ENCODE results near the gene MMP21.

The MMP21 gene

GRCh38 chr10:125775491-125776106 is at the start of gene MMP21:
Gene MMP21 (minus strand): TSS chr10:125775821. CDS start chr10:125775821, 0 bp downstream.
- DNase-seq, result peak; percentile 53

- DNase-seq, result peak; percentile 14
These were observed 49.1 kb upstream of the MMP21 start for GRCh38 chr10:125824736-125825135.

GRCh38 chr10:125823663-125824251 is 48.1 kb upstream of the MMP21 start:
- peak; percentile 52 for DNase-seq

- peak; percentile 90 for DNase-seq
These were observed 47.4 kb upstream of the MMP21 start, which contains the start of the genes BCCIP and UROS for GRCh38 chr10:125822878-125823662. Gene BCCIP (plus strand): TSS chr10:125823546. CDS start chr10:125823558, 12 bp downstream. Gene UROS (minus strand): TSS chr10:125823258. CDS start chr10:125816499, 6,759 bp downstream.

GRCh38 chr10:125820701-125821100 is 45.1 kb upstream of the MMP21 start:
- peak; percentile 23 for DNase-seq

GRCh38 chr10:125817337-125817946 is 41.8 kb upstream of the MMP21 start:
- DNase-seq, result peak; percentile 28

- DNase-seq, result no peak
These were observed 40.9 kb upstream of the MMP21 start for GRCh38 chr10:125816548-125816947.

- DNase-seq, result peak; percentile 32
These were observed 40.1 kb upstream of the MMP21 start for GRCh38 chr10:125815764-125816163.

- DNase-seq, result no peak
These were observed 36.6 kb upstream of the MMP21 start for GRCh38 chr10:125812128-125812750.

- DNase-seq, result peak; percentile 0
These were observed 35.6 kb upstream of the MMP21 start for GRCh38 chr10:125811251-125811650.

GRCh38 chr10:125808047-125808446 is 32.4 kb upstream of the MMP21 start:
- DNase-seq, result peak; percentile 41

GRCh38 chr10:125802739-125803138 is 27.1 kb upstream of the MMP21 start:
- DNase-seq, result no peak

- DNase-seq, result no peak
These were observed 26.5 kb upstream of the MMP21 start for GRCh38 chr10:125802131-125802530.

GRCh38 chr10:125801574-125801973 is 26.0 kb upstream of the MMP21 start:
- no peak for DNase-seq

GRCh38 chr10:125799451-125800182 is 24.0 kb upstream of the MMP21 start:
- no peak for DNase-seq

GRCh38 chr10:125797994-125798662 is 22.5 kb upstream of the MMP21 start:
- no peak for DNase-seq

- no peak for DNase-seq
These were observed 21.8 kb upstream of the MMP21 start for GRCh38 chr10:125797424-125797823.

- no peak for DNase-seq
These were observed 20.1 kb upstream of the MMP21 start for GRCh38 chr10:125795637-125796190.

GRCh38 chr10:125795128-125795527 is 19.5 kb upstream of the MMP21 start:
- no peak for DNase-seq

- DNase-seq, result no peak
These were observed 17.0 kb upstream of the MMP21 start for GRCh38 chr10:125792342-125793300.
